Osteocyte (in vitro differentiated cells): Measurements from ENCODE around the gene AKAP13. TPM values are rescaled to one million over a fixed set of nuclear protein-coding genes. Genes with fewer than 3 reads are reported as not detected.

Experiments used
- DNase-seq: peaks from one replicate; pipeline ENCODE4 v3.0.0; 2021; ENCODE audit warnings: mixed read lengths; ENCODE audit not compliant: unreplicated experiment; ENCODE audit errors: extremely low spot score
- H3K27ac Mint-ChIP-seq: one replicate; pipeline ENCODE4 v1.8.0; 2021; ENCODE audit warnings: mild to moderate bottlenecking, mixed read lengths; ENCODE audit not compliant: unreplicated experiment
- H3K27me3 Mint-ChIP-seq: one replicate; pipeline ENCODE4 v1.8.0; 2021; ENCODE audit warnings: mixed read lengths; ENCODE audit not compliant: unreplicated experiment
- H3K36me3 Mint-ChIP-seq: one replicate; pipeline ENCODE4 v1.8.0; 2021; ENCODE audit warnings: mixed read lengths; ENCODE audit not compliant: unreplicated experiment
- H3K4me1 Mint-ChIP-seq: one replicate; pipeline ENCODE4 v1.8.0; 2021; ENCODE audit warnings: mixed read lengths; ENCODE audit not compliant: unreplicated experiment
- H3K4me3 Mint-ChIP-seq: one replicate; pipeline ENCODE4 v1.8.0; 2021; ENCODE audit warnings: mild to moderate bottlenecking, moderate library complexity, mixed read lengths; ENCODE audit not compliant: unreplicated experiment
- H3K9me3 Mint-ChIP-seq: one replicate; pipeline ENCODE4 v1.8.0; 2021; ENCODE audit warnings: mixed read lengths; ENCODE audit not compliant: unreplicated experiment
- CTCF ChIP-seq: fragments of 200-600 bp; sonication (generic); IDR thresholded peaks from 2 replicates; pipeline ENCODE4 v1.5.0; 2021; ENCODE audit warnings: antibody characterized with exemption, mild to moderate bottlenecking, moderate library complexity
- total RNA-seq: library from RNA; stranded (reverse); gene quantifications from 2 replicates; pipeline ENCODE4 v1.2.1, GENCODE V29; 2021

Gene AKAP13
- total RNA-seq, 1 donor from 2014 or later, result 146 TPM

GRCh38 chr15:85753791-85754452, 373.5 kb downstream of the AKAP13 start:
- no peak overlapping the region for H3K27ac Mint-ChIP-seq
- peaks cover 9% of the 10 kb centered on the region for H3K36me3 Mint-ChIP-seq
- TF ChIP-seq CTCF, result no peak
- H3K9me3 Mint-ChIP-seq, result no peaks in the 10 kb centered on the region
- H3K4me3 Mint-ChIP-seq, result no peak overlapping the region
- no peak for DNase-seq
- H3K4me1 Mint-ChIP-seq, result peaks cover 4% of the 10 kb centered on the region
- no peaks in the 10 kb centered on the region for H3K27me3 Mint-ChIP-seq

- Mint-ChIP-seq H3K36me3 (peaks cover 4% of the 10 kb centered on the region), H3K4me1 (peaks cover 4% of the 10 kb centered on the region), H3K27ac (no peak overlapping the region), H3K9me3 (no peaks in the 10 kb centered on the region), H3K4me3 (no peak overlapping the region), H3K27me3 (no peaks in the 10 kb centered on the region)
- no peak for DNase-seq
- no peak for TF ChIP-seq CTCF
Measured at GRCh38 chr15:85754989-85755388, 374.6 kb downstream of the AKAP13 start.

GRCh38 chr15:85755471-85755870, 375.1 kb downstream of the AKAP13 start:
- Mint-ChIP-seq H3K36me3 (peaks cover 4% of the 10 kb centered on the region), H3K9me3 (no peaks in the 10 kb centered on the region), H3K4me3 (no peak overlapping the region), H3K27ac (no peak overlapping the region), H3K27me3 (no peaks in the 10 kb centered on the region), H3K4me1 (peaks cover 4% of the 10 kb centered on the region)
- no peak for DNase-seq
- TF ChIP-seq CTCF, result no peak

- no peak overlapping the region for H3K4me3 Mint-ChIP-seq
- no peaks in the 10 kb centered on the region for H3K9me3 Mint-ChIP-seq
- no peak for TF ChIP-seq CTCF
- no peaks in the 10 kb centered on the region for H3K27me3 Mint-ChIP-seq
- peaks cover 4% of the 10 kb centered on the region for H3K36me3 Mint-ChIP-seq
- peaks cover 2% of the 10 kb centered on the region for H3K4me1 Mint-ChIP-seq
- H3K27ac Mint-ChIP-seq, result no peak overlapping the region
- no peak for DNase-seq
Measured at GRCh38 chr15:85755942-85756341, 375.5 kb downstream of the AKAP13 start.

GRCh38 chr15:85756411-85757072, 376.1 kb downstream of the AKAP13 start:
- H3K4me1 Mint-ChIP-seq, result peaks cover 2% of the 10 kb centered on the region
- peaks cover 4% of the 10 kb centered on the region for H3K36me3 Mint-ChIP-seq
- no peaks in the 10 kb centered on the region for H3K9me3 Mint-ChIP-seq
- H3K4me3 Mint-ChIP-seq, result no peak overlapping the region
- DNase-seq, result no peak
- H3K27ac Mint-ChIP-seq, result no peak overlapping the region
- TF ChIP-seq CTCF, result no peak
- no peaks in the 10 kb centered on the region for H3K27me3 Mint-ChIP-seq
